ENCODE data around the gene FAM117B.
"Not testable (repeated sequence)": the region's sequence is repeated elsewhere in the genome, so short reads cannot be mapped to it uniquely, and the experiment has no call there.

The FAM117B gene

GRCh38 chr2:202639231-202639630, 4.5 kb downstream of the FAM117B start:
- DNase-seq, result no peak

GRCh38 chr2:202642567-202642966, 7.8 kb downstream of the FAM117B start:
- no peak for DNase-seq

GRCh38 chr2:202643012-202643858, 8.5 kb downstream of the FAM117B start:
- DNase-seq, result no peak

GRCh38 chr2:202652119-202652518, 17.4 kb downstream of the FAM117B start:
- DNase-seq, result no peak

DNA sequence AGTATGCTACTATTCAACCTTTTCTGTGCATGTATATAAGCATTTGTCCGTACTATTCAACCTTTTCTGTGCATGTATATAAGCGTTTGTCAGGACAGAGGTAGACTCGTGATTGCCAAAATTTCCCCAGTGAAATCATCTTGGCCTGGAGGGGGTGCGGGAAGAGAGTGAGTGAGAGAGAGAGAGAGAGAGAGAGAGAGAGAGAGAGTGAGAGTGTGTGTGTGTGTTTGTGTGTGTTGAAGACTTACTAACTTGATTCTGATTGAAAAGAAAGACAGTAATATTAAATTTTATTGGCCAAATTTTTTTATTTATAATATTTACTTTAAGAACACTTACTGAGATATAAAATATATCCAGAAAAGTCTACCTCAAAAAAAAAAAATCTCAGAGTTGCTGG, 19.1 kb downstream of the FAM117B start:
- no peak for DNase-seq

- DNase-seq, result no peak
Observed at GRCh38 chr2:202657876-202658275, 23.1 kb downstream of the FAM117B start.

DNA sequence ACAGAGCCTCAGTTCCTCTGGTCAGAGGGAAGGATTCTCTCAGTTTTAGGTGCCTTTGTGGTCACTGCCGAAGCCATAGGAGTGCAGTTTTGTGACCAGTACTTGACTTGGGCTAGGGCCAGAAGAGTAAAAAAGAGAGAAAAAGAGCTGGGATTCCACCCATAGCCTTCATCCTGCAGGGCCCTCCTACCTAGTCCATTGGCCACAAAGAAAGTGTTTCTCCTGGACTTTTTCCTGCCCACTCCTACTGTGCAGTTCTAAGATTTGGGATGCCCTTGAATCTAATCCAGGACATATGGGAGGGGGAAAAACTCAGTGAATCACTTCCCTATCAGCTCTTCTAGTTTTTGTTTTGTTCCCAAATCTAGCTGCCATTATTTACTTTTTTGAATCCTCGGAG, 26.0 kb downstream of the FAM117B start:
- no peak for DNase-seq

GRCh38 chr2:202669841-202670240, 35.1 kb downstream of the FAM117B start:
- no peak for DNase-seq

DNA sequence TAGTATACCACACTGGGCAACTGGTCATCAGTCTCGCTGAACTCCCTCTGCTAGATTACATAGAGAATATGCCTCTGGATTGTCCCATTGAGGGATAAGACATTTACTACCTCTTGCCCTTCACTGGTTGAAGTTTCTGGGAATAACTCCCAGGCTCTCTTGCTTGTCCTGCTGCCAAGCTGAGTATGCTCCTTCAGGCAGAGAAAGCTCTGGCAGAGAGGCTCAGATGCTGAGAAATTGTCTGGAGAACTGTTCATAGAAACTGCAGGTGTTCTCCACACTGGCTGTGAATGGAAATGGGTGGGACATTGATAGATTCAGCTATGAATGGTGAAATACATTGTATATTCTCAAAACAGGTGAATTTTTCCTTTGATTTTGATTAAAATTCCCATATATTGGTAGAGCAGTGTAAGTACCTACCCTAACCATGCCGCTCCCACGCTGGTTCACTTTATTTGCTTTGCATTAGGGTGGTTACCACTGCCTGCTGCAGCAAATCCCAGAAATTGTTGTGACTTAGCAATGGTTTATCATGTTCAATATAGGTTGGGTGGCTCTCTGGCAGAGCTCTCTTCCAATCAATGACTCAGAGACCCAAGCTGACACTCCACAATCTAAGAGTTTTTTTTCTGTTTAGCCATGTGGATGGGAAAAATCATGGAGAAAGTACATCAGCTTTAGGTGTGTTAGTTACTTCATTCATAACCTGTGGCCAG, 36.7 kb downstream of the FAM117B start:
- no peak for DNase-seq

DNA sequence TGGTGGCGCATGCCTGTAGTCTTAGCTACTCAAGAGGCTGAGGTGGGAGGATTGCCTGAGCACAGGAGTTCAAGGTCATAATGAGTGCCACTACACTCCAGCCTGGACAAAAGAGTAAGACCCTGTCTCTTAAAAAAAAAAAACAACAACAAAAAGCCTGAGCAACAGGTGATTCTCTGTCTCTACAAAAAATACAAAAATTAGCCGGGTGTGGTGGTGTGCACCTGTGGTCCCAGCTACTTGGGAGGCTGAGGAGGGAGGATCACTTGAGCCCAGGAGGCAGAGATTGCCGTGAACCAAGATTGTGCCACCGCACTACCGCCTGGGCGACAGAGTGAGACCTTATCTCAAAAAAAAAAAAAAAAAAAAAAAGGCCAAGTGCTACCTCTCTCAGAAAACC, 40.3 kb downstream of the FAM117B start:
- DNase-seq, result not testable (repeated sequence)

DNA sequence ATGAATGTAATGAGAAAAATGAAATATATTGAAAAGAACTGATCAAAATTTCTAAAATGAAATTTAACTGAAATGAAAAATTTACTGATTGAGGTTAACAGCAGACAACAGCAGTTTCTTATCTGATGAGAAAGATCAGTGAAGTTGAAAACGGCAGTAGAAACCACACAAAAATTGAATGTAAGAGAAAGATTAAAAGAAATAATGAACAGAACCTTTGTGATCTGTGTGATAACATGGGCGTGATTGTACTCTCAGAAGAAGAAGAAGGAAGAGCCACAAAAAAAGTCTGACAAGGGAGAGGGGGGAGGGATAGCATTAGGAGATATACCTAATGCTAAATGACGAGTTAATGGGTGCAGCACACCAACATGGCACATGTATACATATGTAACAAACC, 45.2 kb downstream of the FAM117B start:
- DNase-seq, result no peak

GRCh38 chr2:202680512-202680911, 45.7 kb downstream of the FAM117B start:
- DNase-seq, result no peak

GRCh38 chr2:202681688-202682205, 47.0 kb downstream of the FAM117B start:
- peak; percentile 96 to 97 for DNase-seq

GRCh38 chr2:202682274-202682673, 47.5 kb downstream of the FAM117B start:
- peak; percentile 39 to 53 for DNase-seq

GRCh38 chr2:202687276-202687675, 52.5 kb downstream of the FAM117B start:
- no peak for DNase-seq

DNA sequence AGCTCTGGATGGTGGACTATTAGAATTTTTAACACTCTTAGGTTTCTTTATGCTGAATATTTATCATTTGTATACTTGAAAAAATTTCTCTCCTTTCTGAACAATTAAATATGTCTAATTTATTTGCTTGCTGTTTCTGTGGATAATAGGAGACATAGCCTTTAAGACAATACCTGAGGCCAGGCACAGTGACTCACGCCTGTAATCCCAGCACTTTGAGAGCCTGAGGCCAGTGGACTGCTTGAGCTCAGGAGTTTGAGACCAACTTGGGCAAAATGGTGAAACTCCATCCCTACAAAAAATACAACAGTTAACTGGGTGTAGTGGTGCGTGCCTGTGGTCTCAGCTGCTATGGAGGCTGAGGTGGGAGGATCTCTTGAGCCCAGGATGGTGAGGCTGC, 54.7 kb downstream of the FAM117B start:
- DNase-seq, result no peak

- DNase-seq, result no peak
Observed at GRCh38 chr2:202689898-202690297, 55.1 kb downstream of the FAM117B start.

GRCh38 chr2:202690321-202690900, 55.6 kb downstream of the FAM117B start:
- DNase-seq, result no peak

- DNase-seq, result no peak
Observed at GRCh38 chr2:202693503-202693902, 58.7 kb downstream of the FAM117B start.

DNA sequence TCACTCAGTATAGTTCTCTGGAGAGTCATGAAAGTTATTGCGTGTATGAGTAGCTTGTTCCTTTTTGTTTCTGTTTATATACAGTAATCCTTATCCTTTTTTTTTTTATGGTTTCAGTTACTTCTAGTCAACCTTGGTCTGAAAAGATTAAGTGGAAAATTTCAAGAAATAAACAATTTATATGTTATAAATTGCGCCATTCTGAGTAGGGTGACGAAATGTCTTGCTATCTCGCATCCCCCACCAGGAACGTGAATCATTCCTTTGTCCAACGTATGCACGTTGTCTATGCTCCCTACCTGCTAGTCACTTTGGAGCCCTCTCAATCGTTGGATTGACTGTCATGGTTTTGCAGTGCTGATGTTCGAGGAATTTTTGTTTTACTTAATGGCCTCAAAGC, 60.4 kb downstream of the FAM117B start:
- DNase-seq, result no peak

DNA sequence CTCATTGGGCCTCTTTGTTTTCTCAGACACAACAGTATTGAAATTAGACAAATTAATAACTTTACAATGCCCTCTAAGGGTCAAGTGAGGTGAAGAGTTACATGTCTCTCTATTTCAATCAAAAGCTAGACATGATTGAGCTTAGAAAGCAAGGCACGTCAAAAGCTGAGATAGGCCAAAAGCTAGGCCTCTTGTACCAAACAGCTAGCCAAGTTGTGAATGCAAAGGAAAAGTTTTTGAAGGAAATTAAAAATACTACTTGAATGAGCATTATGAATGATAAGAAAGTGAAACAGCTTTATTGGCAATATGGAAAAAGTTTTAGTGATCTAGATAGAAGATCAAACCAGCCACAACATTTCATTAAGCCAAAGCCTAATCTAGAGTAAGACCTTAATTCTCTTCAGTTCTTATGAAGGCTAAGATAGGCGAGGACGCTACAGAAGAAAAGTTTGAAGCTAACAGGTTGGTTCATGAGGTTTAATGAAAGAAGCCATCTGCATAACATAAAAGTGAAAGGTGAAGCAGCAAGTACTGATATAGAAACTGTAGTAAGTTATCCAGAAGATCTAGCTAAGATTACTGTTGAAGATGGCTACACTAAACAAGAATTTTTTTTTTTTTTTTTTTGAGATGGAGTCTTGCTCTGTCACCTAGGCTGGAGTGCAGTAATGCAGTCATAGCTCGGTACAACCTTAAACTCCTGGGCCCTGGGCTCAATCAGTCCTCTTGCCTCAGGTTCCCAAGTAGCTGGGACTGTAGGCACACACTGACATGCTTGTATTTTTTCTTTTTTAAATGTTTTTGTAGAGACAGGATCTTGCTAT, 65.5 kb downstream of the FAM117B start:
- DNase-seq, result no peak

- no peak for DNase-seq
Observed at GRCh38 chr2:202703091-202703490, 68.3 kb downstream of the FAM117B start.

DNA sequence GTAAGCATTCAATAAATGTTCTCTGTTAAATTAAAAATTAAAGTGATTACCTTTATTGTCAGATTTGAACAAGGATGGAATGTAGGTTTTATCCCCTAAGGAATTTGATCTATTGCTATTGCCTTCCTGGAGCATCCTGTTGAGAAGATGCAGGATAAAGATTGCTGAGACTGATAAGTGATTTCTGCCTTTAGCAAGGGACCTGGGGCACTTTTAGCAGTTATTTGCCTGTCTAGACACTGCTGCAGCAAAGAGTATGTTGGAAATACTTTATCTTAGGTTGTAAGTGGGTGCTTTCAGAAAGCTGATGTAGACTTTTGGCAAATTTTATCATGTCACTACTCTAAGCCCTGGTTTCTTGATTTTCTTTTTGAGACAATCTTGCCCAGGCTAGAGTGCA, 69.5 kb downstream of the FAM117B start:
- DNase-seq, result no peak
